ENCODE measurements around the gene CLBA1.
"Not testable (repeated sequence)": the region's sequence is repeated elsewhere in the genome, so short reads cannot be mapped to it uniquely, and the experiment has no call there.

CLBA1 gene

GRCh38 chr14:104947881-104948735 is 37.5 kb upstream of the CLBA1 start:
- DNase-seq (ENCODE audit: low read depth in 2 of 2), result not testable (repeated sequence)

- no peak for DNase-seq (ENCODE audit: low read depth in 2 of 2)
Observed at GRCh38 chr14:104948736-104949031, 36.9 kb upstream of the CLBA1 start.

DNA sequence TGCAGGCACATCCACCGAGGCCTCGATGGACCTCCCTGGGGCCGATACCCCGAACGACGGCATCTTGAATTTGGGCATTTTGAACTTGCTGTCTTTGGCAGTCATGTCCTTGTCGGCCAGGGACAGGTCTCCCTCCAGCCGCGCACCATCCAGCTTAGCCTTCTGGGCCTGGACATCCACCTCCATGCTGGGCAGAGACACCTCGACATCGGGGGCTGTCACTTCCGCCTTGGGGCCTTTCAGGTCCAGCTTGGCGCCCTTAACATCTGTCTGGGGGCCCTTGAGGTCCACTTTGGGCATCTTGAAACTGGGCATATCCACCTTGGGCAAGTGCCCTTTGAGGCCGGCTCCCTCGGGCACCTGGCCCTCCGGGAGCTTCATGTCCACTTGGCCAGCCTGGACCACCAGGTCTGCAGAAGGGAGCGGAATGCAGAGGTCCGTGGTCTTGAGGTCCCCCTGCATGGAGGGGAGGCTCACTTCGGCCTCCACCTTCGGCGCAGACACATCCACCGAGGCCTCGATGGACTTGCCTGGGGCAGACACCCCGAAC is 36.1 kb upstream of the CLBA1 start:
- DNase-seq (ENCODE audit: low read depth in 2 of 2), result not testable (repeated sequence)

- no peak for DNase-seq (ENCODE audit: low read depth in 2 of 2)
Observed at GRCh38 chr14:104950021-104950420, 35.6 kb upstream of the CLBA1 start.

DNA sequence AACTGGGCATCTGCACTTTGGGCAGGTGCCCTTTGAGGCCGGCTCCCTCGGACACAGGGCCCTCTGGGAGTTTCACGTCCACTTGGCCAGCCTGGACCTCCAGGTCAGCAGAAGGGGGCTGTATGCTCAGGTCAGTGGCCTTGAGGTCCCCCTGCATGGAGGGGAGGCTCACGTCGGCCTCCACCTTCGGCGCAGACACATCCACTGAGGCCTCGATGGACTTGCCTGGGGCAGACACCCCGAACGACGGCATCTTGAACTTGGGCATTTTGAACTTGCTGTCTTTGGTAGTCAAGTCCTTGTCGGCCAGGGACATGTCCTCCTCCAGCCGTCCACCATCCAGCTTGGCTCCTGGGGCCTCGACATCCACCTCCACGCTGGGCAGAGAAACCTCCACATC is 34.9 kb upstream of the CLBA1 start:
- DNase-seq (ENCODE audit: low read depth in 2 of 2), result not testable (repeated sequence)

DNA sequence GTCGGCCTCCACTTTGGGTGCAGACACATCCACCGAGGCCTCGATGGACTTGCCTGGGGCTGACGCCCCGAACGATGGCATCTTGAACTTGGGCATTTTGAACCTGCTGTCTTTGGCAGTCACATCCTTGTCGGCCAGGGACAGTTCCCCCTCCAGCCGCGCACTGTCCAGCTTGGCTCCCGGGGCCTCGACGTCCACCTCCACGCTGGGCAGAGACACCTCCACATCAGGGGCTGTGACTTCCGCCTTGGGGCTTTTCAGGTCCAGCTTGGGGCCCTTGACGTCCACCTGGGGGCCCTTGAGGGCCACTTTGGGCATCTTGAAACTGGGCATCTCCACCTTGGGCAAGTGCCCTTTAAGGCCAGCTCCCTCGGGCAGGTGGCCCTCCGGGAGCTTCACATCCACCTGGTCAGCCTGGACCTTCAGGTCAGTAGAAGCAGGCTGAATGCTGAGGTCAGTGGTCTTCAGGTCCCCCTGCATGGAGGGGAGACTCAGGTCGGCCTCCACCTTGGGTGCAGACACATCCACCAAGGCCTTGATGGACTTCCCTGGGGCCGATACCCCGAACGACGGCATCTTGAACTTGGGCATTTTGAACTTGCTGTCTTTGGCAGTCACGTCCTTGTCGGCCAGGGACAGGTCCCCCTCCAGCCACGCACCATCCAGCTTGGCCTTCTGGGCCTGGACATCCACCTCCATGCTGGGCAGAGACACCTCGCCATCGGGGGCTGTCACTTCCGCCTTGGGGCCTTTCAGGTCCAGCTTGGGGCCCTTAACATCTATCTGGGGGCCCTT is 33.5 kb upstream of the CLBA1 start:
- DNase-seq (ENCODE audit: low read depth in 2 of 2), result not testable (repeated sequence)

GRCh38 chr14:104953097-104953496 is 32.5 kb upstream of the CLBA1 start:
- no peak for DNase-seq (ENCODE audit: low read depth in 2 of 2)

DNA sequence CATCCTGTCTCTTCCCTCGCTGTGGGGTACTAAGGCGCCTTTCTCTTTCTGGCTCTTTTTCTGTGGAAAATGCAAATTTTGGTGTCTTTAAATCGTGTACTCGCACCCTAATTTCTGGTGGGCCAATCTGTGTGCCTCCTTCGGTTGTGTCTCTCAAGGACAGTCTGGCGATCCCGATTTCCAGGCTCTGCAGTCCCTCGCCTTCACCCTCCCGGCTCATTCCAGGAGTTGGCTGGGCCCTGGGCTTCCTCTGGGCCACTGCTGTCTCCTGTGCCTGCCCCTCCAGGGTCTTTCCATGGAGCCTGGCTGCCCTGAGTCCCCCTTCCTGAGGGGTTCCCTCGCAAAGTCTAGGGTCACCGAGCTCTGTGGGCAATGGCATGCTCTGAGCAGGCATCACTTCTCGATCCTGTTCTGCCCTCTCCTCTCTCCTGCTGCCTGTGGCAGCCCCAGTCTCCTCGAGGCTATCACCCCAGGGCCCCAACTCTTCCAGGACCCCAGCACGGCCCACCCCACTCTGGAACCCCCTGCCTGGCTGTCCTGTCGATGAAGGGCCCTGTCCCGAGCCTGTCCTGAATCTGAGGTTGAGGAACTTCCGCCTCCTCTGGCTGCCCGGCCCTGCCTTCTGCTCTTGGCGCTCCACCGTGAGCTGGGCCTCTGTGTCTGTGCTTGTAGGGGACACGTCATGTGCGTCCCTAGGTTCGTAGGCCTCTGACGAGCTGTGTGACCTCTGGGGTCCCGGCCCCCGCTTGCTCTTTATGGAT is 31.5 kb upstream of the CLBA1 start:
- no peak for DNase-seq (ENCODE audit: low read depth in 2 of 2)

- no peak for DNase-seq (ENCODE audit: low read depth in 2 of 2)
Observed at GRCh38 chr14:104954746-104955395, 30.7 kb upstream of the CLBA1 start.

- no peak for DNase-seq (ENCODE audit: low read depth in 2 of 2)
Observed at GRCh38 chr14:104955396-104955770, 30.2 kb upstream of the CLBA1 start.

GRCh38 chr14:104956290-104956890 is 29.2 kb upstream of the CLBA1 start:
- DNase-seq (ENCODE audit: low read depth in 2 of 2), result no peak

GRCh38 chr14:104957146-104958113 is 28.2 kb upstream of the CLBA1 start:
- no peak for DNase-seq (ENCODE audit: low read depth in 2 of 2)

GRCh38 chr14:104964546-104964945 is 21.0 kb upstream of the CLBA1 start:
- DNase-seq (ENCODE audit: low read depth in 2 of 2), result no peak

DNA sequence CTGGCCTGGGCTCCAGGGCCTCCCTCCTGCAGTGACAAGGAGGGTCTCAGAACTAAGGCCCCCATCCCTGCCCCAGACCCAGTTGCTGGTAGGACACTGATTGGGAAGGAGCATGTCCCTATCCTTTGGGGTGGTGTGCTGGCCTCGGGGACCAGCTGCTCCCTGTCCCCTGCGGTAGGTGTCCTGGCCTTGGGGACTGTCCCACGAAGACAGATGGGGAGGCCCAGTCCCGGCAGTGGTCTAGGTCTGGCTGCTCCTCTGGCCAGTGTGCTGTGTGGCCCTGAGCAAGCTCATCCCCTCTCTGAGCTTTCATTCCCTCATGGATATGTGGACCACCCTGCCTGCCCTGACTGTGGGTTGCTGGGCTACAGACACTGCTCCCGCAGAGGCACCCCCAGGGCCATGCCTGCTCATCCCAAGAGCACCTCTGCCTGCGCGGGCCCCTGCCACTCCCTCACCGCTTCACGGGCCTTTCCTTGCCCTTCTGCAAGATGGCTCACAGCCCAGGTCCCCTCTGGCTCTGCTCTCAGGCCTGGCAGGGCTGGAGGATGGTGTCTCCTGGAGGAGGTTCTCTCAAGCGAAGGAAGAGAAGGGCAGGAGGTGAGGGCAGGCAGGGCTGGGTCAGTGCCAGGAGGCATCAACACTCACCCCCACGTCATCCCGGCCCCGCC is 19.9 kb upstream of the CLBA1 start:
- DNase-seq (ENCODE audit: low read depth in 2 of 2), result no peak

DNA sequence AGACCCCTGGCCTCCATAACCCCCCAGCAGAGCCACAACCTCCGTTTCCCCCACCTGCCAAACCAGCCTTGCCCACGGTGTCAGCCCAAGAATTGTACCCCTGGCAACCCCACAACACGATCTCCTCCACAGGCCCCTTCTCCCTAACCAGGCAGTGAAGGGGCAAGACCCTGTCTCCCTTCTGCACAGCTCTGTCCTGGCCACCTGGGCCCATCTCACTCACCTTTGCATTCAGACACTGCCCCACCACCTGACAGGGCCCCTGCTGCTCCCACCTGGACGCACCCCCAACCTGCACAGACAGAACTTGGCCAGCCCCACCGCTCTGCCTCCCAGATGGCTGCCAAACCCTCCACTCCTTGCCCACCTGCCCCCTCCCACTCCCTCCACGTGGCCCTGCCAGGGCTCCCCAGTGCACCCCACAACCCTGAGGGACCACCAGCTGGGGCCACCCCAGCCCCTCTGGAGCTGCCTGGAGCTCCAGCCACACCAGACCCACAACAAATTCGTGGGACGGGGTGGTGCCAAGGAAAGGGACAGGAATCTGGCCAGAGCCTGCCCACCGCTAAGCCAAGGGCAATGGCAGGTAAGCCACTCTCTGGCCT is 19.2 kb upstream of the CLBA1 start:
- no peak for DNase-seq (ENCODE audit: low read depth in 2 of 2)

DNA sequence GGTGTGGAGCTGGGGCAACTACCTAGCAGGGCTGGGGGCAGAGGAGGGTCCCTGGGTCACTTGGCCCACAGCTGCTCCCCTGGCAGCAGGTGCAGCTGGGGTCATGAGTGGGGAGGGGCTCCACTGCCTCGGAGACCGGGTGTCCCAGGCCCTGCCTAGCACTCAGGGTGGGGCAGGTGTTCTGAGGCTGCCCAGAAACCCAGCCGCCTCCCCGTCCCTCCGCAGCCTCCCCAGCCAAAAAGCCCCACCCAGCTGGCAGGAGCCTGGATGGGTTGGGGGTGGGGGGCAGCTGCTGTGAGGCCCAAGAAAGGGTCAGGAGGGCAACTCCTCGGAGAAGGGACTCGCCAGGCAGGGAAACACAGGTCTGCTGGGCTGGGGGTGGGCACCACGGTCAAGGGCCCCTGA is 18.6 kb upstream of the CLBA1 start:
- DNase-seq (ENCODE audit: low read depth in 2 of 2), result no peak

DNA sequence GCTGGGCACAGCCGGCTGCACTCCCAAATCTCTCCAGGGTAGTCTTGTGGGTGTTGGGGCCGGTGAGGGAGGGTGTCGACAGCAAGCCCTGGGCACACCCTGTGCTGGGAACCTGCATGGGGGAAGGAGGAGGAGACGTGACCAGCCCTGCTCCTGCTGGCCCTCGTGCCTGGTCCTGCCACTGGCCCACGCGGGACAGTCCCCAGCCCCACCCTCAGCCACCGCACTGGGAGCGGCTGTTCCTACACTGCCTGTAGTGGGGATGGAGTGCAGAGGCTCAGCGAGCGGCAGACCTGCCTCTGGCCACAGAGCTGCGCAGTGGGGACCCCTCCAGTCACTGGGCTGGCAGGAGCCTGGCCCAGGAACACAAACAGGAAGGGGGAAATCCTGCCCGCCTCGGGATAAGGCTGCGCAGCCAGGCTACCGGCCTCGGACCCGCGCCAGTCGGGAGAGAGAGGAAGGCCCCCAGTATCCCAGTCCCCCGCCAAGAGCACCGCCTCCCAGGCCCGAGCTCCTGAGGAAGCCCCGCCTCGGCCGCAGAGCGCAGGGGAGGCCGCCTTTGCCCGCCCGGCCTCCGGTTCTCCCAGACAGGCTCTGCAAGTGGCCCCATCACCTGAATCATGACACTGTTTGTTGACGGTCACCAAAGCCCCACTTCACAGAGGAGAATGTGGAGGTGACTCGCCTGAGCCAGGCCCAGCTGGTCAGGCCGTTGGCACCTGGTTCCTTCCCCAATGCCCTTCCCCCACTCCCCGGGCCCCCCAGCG is 18.0 kb upstream of the CLBA1 start:
- no peak for DNase-seq (ENCODE audit: low read depth in 2 of 2)

DNA sequence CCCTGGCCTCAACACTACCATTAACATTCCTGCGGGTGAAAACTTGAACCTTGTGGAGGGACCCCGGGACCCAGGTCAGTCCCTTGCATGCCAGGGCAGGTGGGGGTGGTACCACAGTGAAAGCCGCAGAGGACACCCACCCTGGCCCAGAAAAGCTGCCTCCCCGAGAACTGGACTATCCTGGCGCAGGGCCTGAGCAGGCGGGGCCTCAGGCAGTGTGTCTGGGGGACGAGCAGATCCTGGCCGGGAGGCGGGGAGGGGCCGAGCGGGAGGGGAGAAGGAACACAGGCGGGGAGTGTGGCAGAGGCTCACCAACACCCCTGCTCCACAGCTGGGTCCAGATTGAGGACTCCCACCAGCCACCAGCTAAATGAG is 17.4 kb upstream of the CLBA1 start:
- no peak for DNase-seq (ENCODE audit: low read depth in 2 of 2)
